ENCODE results near the gene TMEM178B.

The TMEM178B gene

DNA sequence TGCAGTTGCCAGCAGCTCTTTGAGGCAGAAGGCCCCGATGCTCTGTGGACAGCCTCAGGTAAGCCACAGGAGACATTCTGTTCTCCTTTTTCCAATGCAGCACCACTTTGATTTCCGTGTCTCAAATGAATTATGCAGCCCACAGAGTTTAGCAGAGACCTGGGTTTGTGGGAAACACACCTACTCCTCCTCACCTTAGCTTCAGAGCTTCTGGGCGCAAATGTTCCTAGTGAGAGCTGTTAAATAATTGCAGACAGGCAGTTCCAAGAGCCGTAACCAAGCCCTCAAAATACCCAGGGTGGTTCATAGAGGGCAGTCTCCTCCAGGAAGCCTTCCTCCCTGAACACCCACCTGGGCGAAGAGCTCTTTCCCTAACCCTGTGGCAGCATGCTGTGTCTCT is 408.1 kb downstream of the TMEM178B start:
- no peak for DNase-seq

GRCh38 chr7:141483044-141483443 is 409.2 kb downstream of the TMEM178B start:
- no peak for DNase-seq

GRCh38 chr7:141484907-141485306 is 411.0 kb downstream of the TMEM178B start:
- DNase-seq: no peak

GRCh38 chr7:141486959-141487358 is 413.1 kb downstream of the TMEM178B start:
- DNase-seq: no peak

DNA sequence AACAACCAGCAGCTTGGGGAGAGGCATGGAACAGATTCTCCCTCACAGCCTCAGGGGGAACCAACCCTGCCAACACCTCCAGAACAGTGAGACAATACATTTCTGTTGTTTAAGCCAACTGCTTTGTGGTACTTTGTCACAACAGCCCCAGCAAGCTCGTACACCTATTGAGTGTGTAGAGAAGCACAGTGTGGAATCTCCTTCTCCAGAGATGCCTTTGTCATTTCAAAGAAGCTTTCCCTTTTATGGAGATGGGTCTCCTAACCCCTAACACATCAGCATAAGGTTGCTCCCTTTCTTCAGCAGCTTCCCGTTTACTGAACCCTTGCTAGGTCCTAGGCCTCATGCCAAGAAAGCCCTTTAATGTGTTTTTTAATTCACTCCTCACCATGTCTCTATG is 416.6 kb downstream of the TMEM178B start:
- DNase-seq: no peak

- DNase-seq: no peak
These were observed 421.2 kb downstream of the TMEM178B start for GRCh38 chr7:141495057-141495456.

GRCh38 chr7:141497391-141497790 is 423.5 kb downstream of the TMEM178B start:
- no peak for DNase-seq

GRCh38 chr7:141500608-141501007 is 426.7 kb downstream of the TMEM178B start:
- no peak for DNase-seq

DNA sequence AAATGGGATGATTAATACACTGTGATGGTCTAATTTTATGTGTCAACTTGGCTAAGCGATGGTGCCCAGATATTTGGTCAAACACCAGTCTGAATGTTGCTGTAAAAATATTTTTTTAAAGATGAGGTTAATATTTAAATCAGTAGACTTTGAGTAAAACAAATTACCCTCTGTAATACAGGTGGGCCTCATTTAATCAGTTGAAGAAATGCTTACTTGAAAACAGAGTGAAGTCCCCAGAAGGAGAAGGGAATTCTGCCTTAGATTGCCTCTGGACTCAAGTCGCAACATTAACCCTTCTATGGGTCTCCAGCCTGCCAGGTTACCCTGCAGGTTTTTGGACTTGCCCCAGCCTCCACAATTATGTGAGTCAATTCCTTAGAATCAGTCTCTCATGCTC is 427.6 kb downstream of the TMEM178B start:
- DNase-seq: no peak

DNA sequence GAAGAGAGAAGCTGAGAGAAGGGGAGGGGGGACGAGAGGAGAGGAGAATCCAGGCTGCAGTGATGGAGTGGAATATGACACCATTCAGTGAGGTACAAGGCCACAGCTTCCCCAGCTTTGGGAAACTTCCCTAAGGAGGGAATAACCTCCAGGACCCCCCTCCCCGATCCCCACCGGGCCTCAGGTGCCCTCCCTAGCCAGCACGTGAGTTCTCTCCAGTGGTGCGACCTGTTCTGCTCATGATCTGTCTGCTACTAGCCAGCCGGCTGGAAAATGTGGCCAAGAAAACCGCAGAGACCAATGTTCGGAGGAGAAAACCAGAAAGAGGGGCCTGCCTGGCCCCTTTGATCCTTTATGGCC is 437.4 kb downstream of the TMEM178B start:
- no peak for DNase-seq

DNA sequence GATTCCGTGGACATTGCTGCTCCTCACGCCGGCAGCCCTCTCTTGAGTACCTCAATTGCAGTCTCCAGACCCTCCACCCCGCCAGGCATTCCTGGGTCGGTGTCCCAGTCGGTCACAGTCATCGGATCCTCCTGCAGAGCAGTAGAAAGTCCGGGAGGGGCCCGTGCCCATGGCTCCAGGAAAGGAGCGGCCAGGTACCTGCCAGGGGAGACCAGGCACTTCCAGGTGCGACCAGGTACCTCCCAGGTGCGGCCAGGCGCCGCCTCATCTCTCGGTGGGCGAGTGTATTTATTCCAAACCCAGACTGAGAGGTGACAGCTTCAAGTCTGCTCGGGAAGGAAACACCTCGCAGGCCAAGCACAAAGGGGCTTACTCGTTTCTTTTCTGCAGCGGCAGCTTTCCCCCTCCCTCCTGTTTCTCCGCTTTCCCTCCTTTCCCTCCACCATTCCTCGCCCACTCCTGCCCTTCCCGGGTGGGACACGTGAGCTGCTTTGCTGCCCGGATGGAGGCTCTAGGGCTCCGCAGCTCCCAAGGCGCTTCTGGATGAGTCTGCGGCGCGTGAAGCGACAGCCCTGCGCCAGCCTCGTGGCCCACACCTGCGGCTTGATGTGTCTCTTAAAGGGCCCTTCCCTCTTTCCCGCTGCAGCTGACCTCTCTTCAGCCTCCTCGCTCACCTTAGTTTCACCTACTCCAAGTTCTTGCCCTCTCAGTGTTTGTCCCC is 438.0 kb downstream of the TMEM178B start:
- DNase-seq: no peak

GRCh38 chr7:141512597-141512996 is 438.7 kb downstream of the TMEM178B start:
- no peak for DNase-seq

DNA sequence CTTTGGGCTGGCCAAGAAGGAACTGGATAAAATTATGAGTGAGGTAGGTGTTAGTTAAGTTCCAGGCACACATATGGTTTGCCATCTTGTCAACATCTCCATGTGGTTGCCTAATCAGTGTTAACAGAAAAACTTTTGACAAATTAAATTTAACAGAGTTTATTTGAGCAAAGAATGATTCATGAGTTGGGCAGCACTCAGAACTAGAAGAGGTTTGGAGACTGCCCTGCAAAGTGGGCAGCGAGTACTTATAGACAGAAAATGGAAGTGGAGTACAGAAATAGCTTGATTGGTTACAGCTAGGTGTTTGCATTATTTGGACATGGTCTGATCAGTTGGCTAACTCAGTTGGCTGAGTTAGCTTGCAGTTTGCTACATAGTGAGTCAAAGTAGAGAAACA is 439.9 kb downstream of the TMEM178B start:
- DNase-seq: no peak

- no peak for DNase-seq
These were observed 442.1 kb downstream of the TMEM178B start for GRCh38 chr7:141515941-141516340.

DNA sequence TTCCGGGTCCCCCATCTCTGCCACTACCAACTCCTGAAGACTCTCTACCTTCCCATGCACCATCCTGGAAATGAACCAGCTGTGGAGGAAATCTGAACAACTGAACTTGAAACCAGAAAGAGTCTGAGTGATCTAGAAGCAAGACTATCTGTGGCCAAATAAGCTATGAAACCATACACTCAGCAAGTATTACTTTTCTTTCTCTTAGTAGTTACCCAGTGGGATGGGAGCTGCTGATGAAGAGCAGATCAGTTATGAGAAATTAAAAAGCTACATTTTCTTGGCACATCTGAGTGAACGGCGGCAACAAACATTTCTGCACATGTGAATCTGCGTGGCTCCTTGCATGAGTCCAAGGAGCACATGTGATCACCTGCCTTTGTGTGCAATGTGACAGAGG is 445.8 kb downstream of the TMEM178B start:
- no peak for DNase-seq

DNA sequence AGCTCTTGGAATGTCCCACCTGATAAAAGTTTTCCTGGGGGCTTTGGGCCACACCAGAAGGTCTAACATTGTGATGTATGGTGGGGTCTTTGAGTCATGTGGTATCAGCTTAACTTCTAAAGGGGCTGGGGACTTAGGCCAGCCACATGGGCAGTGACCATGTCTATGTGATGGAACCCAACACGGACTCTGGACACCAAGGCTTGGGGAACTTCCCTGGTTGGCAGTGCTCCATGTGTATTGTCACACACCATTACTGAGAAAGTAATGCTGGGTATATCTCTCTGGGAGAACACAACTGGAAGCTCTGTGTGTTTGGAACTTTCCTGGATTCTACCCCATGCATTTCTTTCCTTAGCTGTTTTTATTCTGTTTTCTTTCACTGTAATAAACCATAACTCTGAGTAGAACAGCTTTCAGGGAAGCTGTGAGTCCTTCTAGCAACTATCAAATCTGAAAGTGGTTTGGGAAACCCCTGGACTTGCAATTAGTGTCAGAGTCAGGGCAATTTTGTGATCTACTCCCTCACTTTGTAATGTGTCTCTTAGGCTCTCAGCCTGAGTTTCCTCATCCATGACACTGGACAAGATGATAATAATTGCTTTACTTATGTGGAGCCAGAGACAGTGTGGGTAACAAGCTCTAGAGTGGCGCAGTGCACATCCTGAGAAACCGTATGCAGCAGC is 448.9 kb downstream of the TMEM178B start:
- DNase-seq: no peak

GRCh38 chr7:141525973-141526514 is 452.2 kb downstream of the TMEM178B start:
- DNase-seq: no peak

GRCh38 chr7:141527076-141527475 is 453.2 kb downstream of the TMEM178B start:
- DNase-seq: no peak

GRCh38 chr7:141528399-141528798 is 454.5 kb downstream of the TMEM178B start:
- no peak for DNase-seq

All from Kasumi-1 (cell line).